Measurements from ENCODE around the gene GRIA2.
"Not testable (repeated sequence)": the region's sequence is repeated elsewhere in the genome, so short reads cannot be mapped to it uniquely, and the experiment has no call there.

The GRIA2 gene

GRCh38 chr4:157220371-157220881 is at the start of gene GRIA2:
Gene GRIA2, plus strand, starts transcription at chr4:157220728. Its CDS starts 315 bp downstream, at chr4:157221043.
- TF ChIP-seq CTCF (IDR thresholded peaks at IDR 0.05): no peak
- no peak within 1 kb of the TSS for H3K27ac ChIP-seq
- H3K36me3 ChIP-seq: no peaks in the 10 kb centered on the region
- no peaks in the 10 kb centered on the region for H3K4me1 ChIP-seq (ENCODE audit: control insufficient read depth in 1 of 2, insufficient read depth in 1 of 2, low read depth in 1 of 2, low read length in 1 of 2)
- no peak within 1 kb of the TSS for H3K4me3 ChIP-seq (ENCODE audit: low read depth in 1 of 2, low read length in 1 of 2)
- no peaks in the 10 kb centered on the region for H3K9me3 ChIP-seq
- peaks cover 79% of the 10 kb centered on the region for H3K27me3 ChIP-seq

DNA sequence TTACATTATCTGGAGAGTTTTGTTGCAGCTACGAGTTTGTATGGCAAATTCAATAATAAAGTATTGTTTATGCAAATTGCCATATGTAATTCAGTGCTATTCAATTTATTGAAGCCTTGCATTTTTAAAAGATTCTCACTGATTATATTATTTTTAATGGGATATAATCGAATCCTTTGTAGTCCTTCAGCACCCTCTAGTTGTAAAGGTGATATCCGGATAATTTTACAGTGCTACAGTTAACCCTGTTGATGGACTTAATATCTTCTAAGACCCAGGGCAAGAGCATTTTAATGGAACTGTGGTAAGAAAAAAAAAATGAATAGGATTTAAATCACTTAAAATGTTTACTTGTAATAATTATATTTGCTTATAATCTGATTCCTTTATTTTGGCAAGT is 48.5 kb upstream of the GRIA2 start:
- TF ChIP-seq CTCF (IDR thresholded peaks at IDR 0.05): no peak
- H3K4me1 ChIP-seq (ENCODE audit: control insufficient read depth in 1 of 2, insufficient read depth in 1 of 2, low read depth in 1 of 2, low read length in 1 of 2): no peaks in the 10 kb centered on the region
- H3K4me3 ChIP-seq (ENCODE audit: low read depth in 1 of 2, low read length in 1 of 2): no peak overlapping the region
- no peaks in the 10 kb centered on the region for H3K36me3 ChIP-seq
- H3K9me3 ChIP-seq: no peaks in the 10 kb centered on the region
- no peaks in the 10 kb centered on the region for H3K27me3 ChIP-seq
- H3K27ac ChIP-seq: no peak overlapping the region

- not testable (repeated sequence) for H3K27ac ChIP-seq; H3K9me3 ChIP-seq; H3K4me1 ChIP-seq (ENCODE audit: control insufficient read depth in 1 of 2, insufficient read depth in 1 of 2, low read depth in 1 of 2, low read length in 1 of 2); H3K36me3 ChIP-seq; H3K27me3 ChIP-seq; H3K4me3 ChIP-seq (ENCODE audit: low read depth in 1 of 2, low read length in 1 of 2)
These were observed 40.3 kb upstream of the GRIA2 start for GRCh38 chr4:157180268-157180667.

- no peak overlapping the region for H3K4me3 ChIP-seq (ENCODE audit: low read depth in 1 of 2, low read length in 1 of 2)
- no peaks in the 10 kb centered on the region for H3K9me3 ChIP-seq
- no peak overlapping the region for H3K27ac ChIP-seq
- no peak for TF ChIP-seq CTCF (IDR thresholded peaks at IDR 0.05)
- no peaks in the 10 kb centered on the region for H3K4me1 ChIP-seq (ENCODE audit: control insufficient read depth in 1 of 2, insufficient read depth in 1 of 2, low read depth in 1 of 2, low read length in 1 of 2)
- no peaks in the 10 kb centered on the region for H3K27me3 ChIP-seq
- no peaks in the 10 kb centered on the region for H3K36me3 ChIP-seq
These were observed 36.2 kb upstream of the GRIA2 start for GRCh38 chr4:157184300-157184699.

- no peak overlapping the region for H3K4me3 ChIP-seq (ENCODE audit: low read depth in 1 of 2, low read length in 1 of 2)
- no peaks in the 10 kb centered on the region for H3K27me3 ChIP-seq
- no peaks in the 10 kb centered on the region for H3K36me3 ChIP-seq
- H3K27ac ChIP-seq: no peak overlapping the region
- no peaks in the 10 kb centered on the region for H3K4me1 ChIP-seq (ENCODE audit: control insufficient read depth in 1 of 2, insufficient read depth in 1 of 2, low read depth in 1 of 2, low read length in 1 of 2)
- TF ChIP-seq CTCF (IDR thresholded peaks at IDR 0.05): no peak
- no peaks in the 10 kb centered on the region for H3K9me3 ChIP-seq
These were observed 35.2 kb upstream of the GRIA2 start for GRCh38 chr4:157185363-157185762.

DNA sequence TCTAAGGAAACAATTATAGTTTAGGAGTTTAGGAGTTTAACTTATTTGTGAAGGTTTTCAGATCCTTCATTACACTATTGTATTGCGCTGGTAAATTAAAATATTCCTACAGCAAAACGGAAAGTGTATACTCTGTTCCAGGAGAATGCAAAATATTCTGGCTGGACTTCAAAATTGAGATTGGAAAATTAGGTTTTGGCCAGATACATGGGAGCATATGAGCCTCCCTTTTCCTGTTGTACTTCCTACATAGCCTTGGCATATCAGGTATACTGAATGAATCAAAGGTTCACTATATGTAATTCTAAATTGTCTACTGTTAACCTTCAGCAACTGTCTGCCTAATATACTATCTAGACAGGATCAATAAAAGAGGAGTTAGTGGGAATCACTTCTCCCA is 25.2 kb upstream of the GRIA2 start:
- H3K27me3 ChIP-seq: no peaks in the 10 kb centered on the region
- no peaks in the 10 kb centered on the region for H3K36me3 ChIP-seq
- no peak overlapping the region for H3K4me3 ChIP-seq (ENCODE audit: low read depth in 1 of 2, low read length in 1 of 2)
- no peaks in the 10 kb centered on the region for H3K9me3 ChIP-seq
- no peak for TF ChIP-seq CTCF (IDR thresholded peaks at IDR 0.05)
- H3K27ac ChIP-seq: no peak overlapping the region
- no peaks in the 10 kb centered on the region for H3K4me1 ChIP-seq (ENCODE audit: control insufficient read depth in 1 of 2, insufficient read depth in 1 of 2, low read depth in 1 of 2, low read length in 1 of 2)

Data from neutrophil (primary cell).